ENCODE measurements around the gene HOXB7.

The HOXB7 gene

GRCh38 chr17:48627623-48628521, 17.1 kb upstream of the HOXB7 start:
- H3K27ac ChIP-seq (ENCODE audit: low read length): no peak overlapping the region
- peaks cover 97% of the 10 kb centered on the region for H3K27me3 ChIP-seq (ENCODE audit: control insufficient read depth, insufficient read depth, low read length)
- H3K9me3 ChIP-seq (ENCODE audit: control insufficient read depth, insufficient read depth, low read length): no peaks in the 10 kb centered on the region
- H3K4me3 ChIP-seq (ENCODE audit: low read length): no peak overlapping the region
- no CpG with 5 or more reads among the region's 27 CpGs for WGBS (ENCODE audit: insufficient coverage, insufficient read length)
- peaks cover 5% of the 10 kb centered on the region; the same call in 1 of the 2 replicates for H3K4me1 ChIP-seq (ENCODE audit: control insufficient read depth, insufficient read depth, low read length)
- no peak for DNase-seq (ENCODE audit: low read depth, low spot score)
- H3K36me3 ChIP-seq (ENCODE audit: control insufficient read depth, insufficient read depth, low read length): no peaks in the 10 kb centered on the region

GRCh38 chr17:48627118-48627597, 16.3 kb upstream of the HOXB7 start:
- Histone ChIP-seq H3K4me1 (ENCODE audit: control insufficient read depth, insufficient read depth, low read length) (peaks cover 5% of the 10 kb centered on the region; the same call in 1 of the 2 replicates), H3K9me3 (ENCODE audit: control insufficient read depth, insufficient read depth, low read length) (no peaks in the 10 kb centered on the region), H3K27ac (ENCODE audit: low read length) (no peak overlapping the region), H3K27me3 (ENCODE audit: control insufficient read depth, insufficient read depth, low read length) (peaks cover 97% of the 10 kb centered on the region), H3K36me3 (ENCODE audit: control insufficient read depth, insufficient read depth, low read length) (no peaks in the 10 kb centered on the region), H3K4me3 (ENCODE audit: low read length) (no peak overlapping the region)
- no peak for DNase-seq (ENCODE audit: low read depth, low spot score)
- WGBS (ENCODE audit: insufficient coverage, insufficient read length): no CpG with 5 or more reads among the region's 5 CpGs

- Histone ChIP-seq H3K27me3 (ENCODE audit: control insufficient read depth, insufficient read depth, low read length) (peaks cover 97% of the 10 kb centered on the region), H3K4me1 (ENCODE audit: control insufficient read depth, insufficient read depth, low read length) (peaks cover 2% of the 10 kb centered on the region; the same call in 1 of the 2 replicates), H3K36me3 (ENCODE audit: control insufficient read depth, insufficient read depth, low read length) (no peaks in the 10 kb centered on the region), H3K4me3 (ENCODE audit: low read length) (no peak within 1 kb of the TSS), H3K9me3 (ENCODE audit: control insufficient read depth, insufficient read depth, low read length) (no peaks in the 10 kb centered on the region), H3K27ac (ENCODE audit: low read length) (no peak within 1 kb of the TSS)
- WGBS (ENCODE audit: insufficient coverage, insufficient read length): no CpG with 5 or more reads among the region's 50 CpGs
- no peak for DNase-seq (ENCODE audit: low read depth, low spot score)
These were observed 15.7 kb upstream of the HOXB7 start, which contains the start of gene HOXB9 for GRCh38 chr17:48626245-48627117. Gene HOXB9, minus strand, starts transcription at chr17:48626358. Its CDS starts 89 bp downstream, at chr17:48626269.

GRCh38 chr17:48625495-48626244, 14.9 kb upstream of the HOXB7 start:
- no peak for DNase-seq (ENCODE audit: low read depth, low spot score)
- 0 out of 2 replicates have a peak, but pooled peaks cover 2% of the 10 kb centered on the region for H3K4me1 ChIP-seq (ENCODE audit: control insufficient read depth, insufficient read depth, low read length)
- H3K9me3 ChIP-seq (ENCODE audit: control insufficient read depth, insufficient read depth, low read length): no peaks in the 10 kb centered on the region
- H3K4me3 ChIP-seq (ENCODE audit: low read length): no peak overlapping the region
- peaks cover 97% of the 10 kb centered on the region for H3K27me3 ChIP-seq (ENCODE audit: control insufficient read depth, insufficient read depth, low read length)
- H3K36me3 ChIP-seq (ENCODE audit: control insufficient read depth, insufficient read depth, low read length): no peaks in the 10 kb centered on the region
- no CpG with 5 or more reads among the region's 69 CpGs for WGBS (ENCODE audit: insufficient coverage, insufficient read length)
- H3K27ac ChIP-seq (ENCODE audit: low read length): no peak overlapping the region

- Histone ChIP-seq H3K4me3 (ENCODE audit: low read length) (no peak overlapping the region), H3K27me3 (ENCODE audit: control insufficient read depth, insufficient read depth, low read length) (peaks cover 97% of the 10 kb centered on the region), H3K4me1 (ENCODE audit: control insufficient read depth, insufficient read depth, low read length) (0 out of 2 replicates have a peak, but pooled peaks cover 2% of the 10 kb centered on the region), H3K27ac (ENCODE audit: low read length) (no peak overlapping the region), H3K36me3 (ENCODE audit: control insufficient read depth, insufficient read depth, low read length) (no peaks in the 10 kb centered on the region), H3K9me3 (ENCODE audit: control insufficient read depth, insufficient read depth, low read length) (no peaks in the 10 kb centered on the region)
- DNase-seq (ENCODE audit: low read depth, low spot score): no peak
- no CpG with 5 or more reads among the region's 66 CpGs for WGBS (ENCODE audit: insufficient coverage, insufficient read length)
These were observed 14.0 kb upstream of the HOXB7 start for GRCh38 chr17:48624544-48625494.

- Histone ChIP-seq H3K27ac (ENCODE audit: low read length) (no peak overlapping the region), H3K27me3 (ENCODE audit: control insufficient read depth, insufficient read depth, low read length) (peaks cover 98% of the 10 kb centered on the region), H3K9me3 (ENCODE audit: control insufficient read depth, insufficient read depth, low read length) (no peaks in the 10 kb centered on the region), H3K4me1 (ENCODE audit: control insufficient read depth, insufficient read depth, low read length) (0 out of 2 replicates have a peak, but pooled peaks cover 2% of the 10 kb centered on the region), H3K4me3 (ENCODE audit: low read length) (no peak overlapping the region), H3K36me3 (ENCODE audit: control insufficient read depth, insufficient read depth, low read length) (no peaks in the 10 kb centered on the region)
- no peak for DNase-seq (ENCODE audit: low read depth, low spot score)
- WGBS (ENCODE audit: insufficient coverage, insufficient read length): no CpG with 5 or more reads among the region's 5 CpGs
These were observed 13.3 kb upstream of the HOXB7 start for GRCh38 chr17:48624118-48624517.

GRCh38 chr17:48623583-48623982, 12.8 kb upstream of the HOXB7 start:
- Histone ChIP-seq H3K36me3 (ENCODE audit: control insufficient read depth, insufficient read depth, low read length) (no peaks in the 10 kb centered on the region), H3K9me3 (ENCODE audit: control insufficient read depth, insufficient read depth, low read length) (no peaks in the 10 kb centered on the region), H3K27ac (ENCODE audit: low read length) (no peak overlapping the region), H3K27me3 (ENCODE audit: control insufficient read depth, insufficient read depth, low read length) (peaks cover 98% of the 10 kb centered on the region), H3K4me3 (ENCODE audit: low read length) (no peak overlapping the region), H3K4me1 (ENCODE audit: control insufficient read depth, insufficient read depth, low read length) (0 out of 2 replicates have a peak, but pooled peaks cover 2% of the 10 kb centered on the region)
- DNase-seq (ENCODE audit: low read depth, low spot score): no peak
- no CpG with 5 or more reads among the region's 4 CpGs for WGBS (ENCODE audit: insufficient coverage, insufficient read length)

GRCh38 chr17:48622857-48623256, 12.0 kb upstream of the HOXB7 start:
- 0 out of 2 replicates have a peak, but pooled peaks cover 2% of the 10 kb centered on the region for H3K4me1 ChIP-seq (ENCODE audit: control insufficient read depth, insufficient read depth, low read length)
- no peaks in the 10 kb centered on the region for H3K36me3 ChIP-seq (ENCODE audit: control insufficient read depth, insufficient read depth, low read length)
- H3K27me3 ChIP-seq (ENCODE audit: control insufficient read depth, insufficient read depth, low read length): peaks cover 97% of the 10 kb centered on the region
- no CpG with 5 or more reads among the region's 11 CpGs for WGBS (ENCODE audit: insufficient coverage, insufficient read length)
- H3K4me3 ChIP-seq (ENCODE audit: low read length): no peak overlapping the region
- DNase-seq (ENCODE audit: low read depth, low spot score): no peak
- H3K27ac ChIP-seq (ENCODE audit: low read length): no peak overlapping the region
- no peaks in the 10 kb centered on the region for H3K9me3 ChIP-seq (ENCODE audit: control insufficient read depth, insufficient read depth, low read length)

Measured in iPS DF 6.9 (cell line).